ENCODE results near the gene GRAMD4. TPM values are rescaled to one million over a fixed set of nuclear protein-coding genes. Genes with fewer than 3 reads are reported as not detected.
A peak's percentile ranks its signal among the peaks of the same experiment; 100 is the strongest.

Gene GRAMD4
- total RNA-seq, 1 experiment from 2014 or later, result 19.8 TPM

DNA sequence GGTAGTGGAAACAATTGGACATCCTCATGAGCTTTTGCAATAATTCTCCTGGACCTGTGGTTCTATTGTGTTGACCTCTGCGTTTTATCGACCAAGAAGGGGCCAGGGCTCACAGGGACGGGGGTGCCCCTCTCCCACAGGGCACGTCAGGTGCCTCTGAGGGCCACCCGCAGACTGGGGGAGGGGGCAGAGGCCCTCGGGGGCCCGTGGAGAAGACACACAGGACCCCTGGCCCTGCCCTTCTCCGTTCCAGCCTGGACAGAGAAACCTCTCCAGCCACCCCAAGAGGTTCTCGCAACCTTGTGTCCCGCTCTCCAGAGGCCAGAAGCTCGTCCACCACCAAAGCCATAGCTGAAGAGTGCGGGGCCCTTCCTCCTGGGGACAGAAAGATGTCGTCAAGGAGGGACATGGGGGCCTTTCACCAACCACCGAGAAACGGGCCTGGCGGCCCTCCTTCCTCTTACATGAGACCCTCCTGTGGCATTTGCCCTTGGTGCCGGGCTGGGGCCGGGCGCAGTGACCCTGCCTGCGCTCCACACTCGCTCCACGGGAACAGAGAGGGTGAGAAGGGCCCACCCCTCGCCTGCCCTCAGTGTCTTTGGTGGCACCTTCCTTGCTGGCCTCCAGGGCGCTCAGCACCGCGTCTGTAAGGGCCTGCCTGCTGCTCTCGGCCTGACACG, 57.3 kb downstream of the GRAMD4 start:
- Histone ChIP-seq H3T11ph (ENCODE audit: low read length) (no peak overlapping the region), H3K14ac (ENCODE audit: insufficient read depth, low read length) (no peak overlapping the region), H2BK12ac (ENCODE audit: insufficient read length, low read depth, low read length) (no peak overlapping the region), H3K23me2 (ENCODE audit: insufficient read length, low read depth, low read length, poor library complexity, severe bottlenecking) (no peaks in the 10 kb centered on the region), H4K91ac (ENCODE audit: insufficient read length, low read depth, low read length) (no peak overlapping the region), H2AFZ (ENCODE audit: low read length) (no peak overlapping the region), H3K79me1 (ENCODE audit: insufficient read depth, low read depth, low read length, poor library complexity, severe bottlenecking) (no peaks in the 10 kb centered on the region), H4K5ac (ENCODE audit: insufficient read length, low read depth, low read length) (no peak overlapping the region), H3K9ac (ENCODE audit: extremely low read depth, insufficient read length, low read length) (no peak overlapping the region), H3K27ac (ENCODE audit: insufficient read length, low read depth, low read length) (no peak overlapping the region), H3K18ac (ENCODE audit: insufficient read length, low read depth, low read length) (no peak overlapping the region), H3K4ac (ENCODE audit: low read depth, low read length) (no peak overlapping the region), H3K27me3 (ENCODE audit: insufficient read depth, low read length) (no peaks in the 10 kb centered on the region), H3K23ac (ENCODE audit: insufficient read length, low read depth, low read length) (no peak overlapping the region), H3K4me1 (ENCODE audit: insufficient read depth, low read length) (no peaks in the 10 kb centered on the region; the same call in 1 of the 2 replicates), H3K9me3 (ENCODE audit: control insufficient read depth, low read depth, low read length) (no peaks in the 10 kb centered on the region), H3K4me2 (ENCODE audit: insufficient read depth, insufficient read length, low read length) (no peak overlapping the region), H3K79me2 (ENCODE audit: insufficient read depth, low read length) (no peaks in the 10 kb centered on the region), H2BK20ac (ENCODE audit: low read depth, low read length, poor library complexity, severe bottlenecking) (no peak overlapping the region), H2BK15ac (ENCODE audit: low read depth, low read length) (no peak overlapping the region), H3K56ac (ENCODE audit: insufficient read length, low read depth, low read length) (no peak overlapping the region), H2AK5ac (ENCODE audit: insufficient read length, low read length) (no peak overlapping the region), H4K20me1 (ENCODE audit: control insufficient read depth, insufficient read depth, insufficient read length) (no peaks in the 10 kb centered on the region), H4K8ac (replicated peaks; ENCODE audit: insufficient read length, low read depth, low read length) (no peak overlapping the region), H2BK120ac (ENCODE audit: low read depth, low read length, poor library complexity, severe bottlenecking) (no peak overlapping the region), H2BK5ac (ENCODE audit: insufficient read length, low read length) (no peak overlapping the region)
- TF ChIP-seq, protein P1, sequence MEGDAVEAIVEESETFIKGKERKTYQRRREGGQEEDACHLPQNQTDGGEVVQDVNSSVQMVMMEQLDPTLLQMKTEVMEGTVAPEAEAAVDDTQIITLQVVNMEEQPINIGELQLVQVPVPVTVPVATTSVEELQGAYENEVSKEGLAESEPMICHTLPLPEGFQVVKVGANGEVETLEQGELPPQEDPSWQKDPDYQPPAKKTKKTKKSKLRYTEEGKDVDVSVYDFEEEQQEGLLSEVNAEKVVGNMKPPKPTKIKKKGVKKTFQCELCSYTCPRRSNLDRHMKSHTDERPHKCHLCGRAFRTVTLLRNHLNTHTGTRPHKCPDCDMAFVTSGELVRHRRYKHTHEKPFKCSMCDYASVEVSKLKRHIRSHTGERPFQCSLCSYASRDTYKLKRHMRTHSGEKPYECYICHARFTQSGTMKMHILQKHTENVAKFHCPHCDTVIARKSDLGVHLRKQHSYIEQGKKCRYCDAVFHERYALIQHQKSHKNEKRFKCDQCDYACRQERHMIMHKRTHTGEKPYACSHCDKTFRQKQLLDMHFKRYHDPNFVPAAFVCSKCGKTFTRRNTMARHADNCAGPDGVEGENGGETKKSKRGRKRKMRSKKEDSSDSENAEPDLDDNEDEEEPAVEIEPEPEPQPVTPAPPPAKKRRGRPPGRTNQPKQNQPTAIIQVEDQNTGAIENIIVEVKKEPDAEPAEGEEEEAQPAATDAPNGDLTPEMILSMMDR (conservative IDR thresholded peaks at IDR 0.05), result no peak
- no peaks in the 10 kb centered on the region for H3K9me3 Mint-ChIP-seq
- no CpG with 5 or more reads among the region's 28 CpGs for WGBS (ENCODE audit: extremely low coverage, insufficient read length, low lambda C conversion rate)
- H3K27me3 Mint-ChIP-seq (ENCODE audit: low read depth), result no peaks in the 10 kb centered on the region
- DNase-seq, result no peak
- H3K4me1 Mint-ChIP-seq, result 0 out of 4 replicates have a peak, but pooled peaks cover 0 to under 1% of the 10 kb centered on the region in 2 experiments
- 0 out of 7 replicates have a peak, but pooled peaks cover 0 to 3% (median 0%) of the 10 kb centered on the region in 3 experiments for H3K36me3 Mint-ChIP-seq (ENCODE audit: insufficient read depth in 1 of 3, low read depth in 3 of 3)
- peak overlapping the region in 2 of 3 experiments; percentile 65 to 85; a peak in 3 of 7 replicates for H3K27ac Mint-ChIP-seq
- no peak overlapping the region for H3K4me3 Mint-ChIP-seq

All from H9 (cell line).